ENCODE measurements around the gene FKBP7. TPM values are rescaled to one million over a fixed set of nuclear protein-coding genes. Genes with fewer than 3 reads are reported as not detected.
A peak's percentile ranks its signal among the peaks of the same experiment; 100 is the strongest.

FKBP7 gene
- total and polyA plus RNA-seq, 2 of the 13 experiments (the other 11 are each of a cell fraction or from before 2014, with no cell fraction given) = 12.4 to 14.8 TPM

GRCh38 chr2:178449700-178450523, 28.5 kb downstream of the FKBP7 start (continued):
- TF ChIP-seq ZSCAN25 (CRISPR knock-in tag; IDR thresholded peaks at IDR 0.05) (no peak), WIZ (CRISPR knock-in tag; IDR thresholded peaks at IDR 0.05) (no peak), CREB3 (CRISPR knock-in tag; IDR thresholded peaks at IDR 0.05) (no peak), TAF15 (IDR thresholded peaks at IDR 0.05; ENCODE audit: low read depth, low read length, poor library complexity, severe bottlenecking) (no peak), ZNF597 (CRISPR knock-in tag; IDR thresholded peaks at IDR 0.05) (no peak), ZNF205 (CRISPR knock-in tag; IDR thresholded peaks at IDR 0.05) (0 out of 2 replicates have a peak, but pooled peaks have one; percentile 7), XBP1 (CRISPR knock-in tag; IDR thresholded peaks at IDR 0.05) (no peak), ESRRA (CRISPR knock-in tag; IDR thresholded peaks at IDR 0.05; ENCODE audit: low read depth) (no peak), TEAD2 (CRISPR knock-in tag; IDR thresholded peaks at IDR 0.05) (no peak), NR2F1 (CRISPR knock-in tag; IDR thresholded peaks at IDR 0.05) (no peak), GATAD2A (CRISPR knock-in tag; IDR thresholded peaks at IDR 0.05) (0 out of 2 replicates have a peak, but pooled peaks have one; percentile 11), GPN1 (CRISPR knock-in tag; IDR thresholded peaks at IDR 0.05; ENCODE audit: borderline replicate concordance) (no peak), ZMYM4 (CRISPR knock-in tag; IDR thresholded peaks at IDR 0.05) (no peak), CSRNP1 (CRISPR knock-in tag; IDR thresholded peaks at IDR 0.05) (no peak), PBX2 (CRISPR knock-in tag; IDR thresholded peaks at IDR 0.05) (no peak), BRD4 (CRISPR knock-in tag; IDR thresholded peaks at IDR 0.05) (no peak), PRDM4 (CRISPR knock-in tag; IDR thresholded peaks at IDR 0.05; ENCODE audit: borderline replicate concordance) (0 out of 2 replicates have a peak, but pooled peaks have one; percentile 18)
